DMS153 (cell line): ENCODE data around the gene TUBB2B.
"Not testable (repeated sequence)": the region's sequence is repeated elsewhere in the genome, so short reads cannot be mapped to it uniquely, and the experiment has no call there.

Source experiments
- DNase-seq: peaks from one replicate; lab custom pipeline; 2025; lab: John Stamatoyannopoulos, UW

Gene TUBB2B

DNA sequence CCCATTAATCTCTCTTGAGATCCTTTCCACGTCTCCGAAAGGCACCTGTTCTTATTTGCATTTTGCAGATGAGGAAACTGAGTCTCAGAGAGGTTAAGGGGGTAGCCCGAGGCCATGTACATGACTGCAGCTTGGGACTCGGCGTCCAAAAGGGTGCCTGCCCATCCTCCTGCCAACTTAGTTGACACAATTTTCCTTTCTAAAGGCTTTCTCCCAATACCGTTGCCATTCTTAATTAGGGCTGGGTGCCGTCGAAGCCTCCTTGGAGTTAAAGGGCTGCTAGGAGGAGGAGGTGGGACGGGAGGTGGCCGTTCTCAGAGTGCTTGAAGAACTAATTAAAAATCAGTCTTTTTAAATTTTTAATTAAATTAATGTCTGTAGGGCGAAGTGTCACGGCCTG lies 30.7 kb upstream of the TUBB2B start:
- DNase-seq = no peak

DNA sequence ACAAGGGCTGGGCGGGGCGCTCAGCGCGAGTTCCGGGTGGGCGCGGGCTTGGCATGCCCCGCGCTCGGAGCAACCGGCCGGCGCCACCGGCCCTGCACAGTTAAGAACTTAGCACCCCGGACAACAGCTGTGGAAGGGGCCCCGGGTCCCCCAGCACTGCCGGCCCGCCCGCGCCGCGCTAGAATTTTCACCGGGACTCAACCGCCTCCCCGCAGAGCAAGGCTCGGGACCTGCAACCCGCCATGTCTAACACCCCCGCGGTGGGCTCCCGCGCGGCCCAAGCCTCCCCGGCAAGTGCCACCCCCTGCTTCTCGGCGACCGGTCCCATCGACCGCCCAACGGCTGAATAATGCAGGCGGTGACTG lies 26.1 kb upstream of the TUBB2B start:
- no peak for DNase-seq

DNA sequence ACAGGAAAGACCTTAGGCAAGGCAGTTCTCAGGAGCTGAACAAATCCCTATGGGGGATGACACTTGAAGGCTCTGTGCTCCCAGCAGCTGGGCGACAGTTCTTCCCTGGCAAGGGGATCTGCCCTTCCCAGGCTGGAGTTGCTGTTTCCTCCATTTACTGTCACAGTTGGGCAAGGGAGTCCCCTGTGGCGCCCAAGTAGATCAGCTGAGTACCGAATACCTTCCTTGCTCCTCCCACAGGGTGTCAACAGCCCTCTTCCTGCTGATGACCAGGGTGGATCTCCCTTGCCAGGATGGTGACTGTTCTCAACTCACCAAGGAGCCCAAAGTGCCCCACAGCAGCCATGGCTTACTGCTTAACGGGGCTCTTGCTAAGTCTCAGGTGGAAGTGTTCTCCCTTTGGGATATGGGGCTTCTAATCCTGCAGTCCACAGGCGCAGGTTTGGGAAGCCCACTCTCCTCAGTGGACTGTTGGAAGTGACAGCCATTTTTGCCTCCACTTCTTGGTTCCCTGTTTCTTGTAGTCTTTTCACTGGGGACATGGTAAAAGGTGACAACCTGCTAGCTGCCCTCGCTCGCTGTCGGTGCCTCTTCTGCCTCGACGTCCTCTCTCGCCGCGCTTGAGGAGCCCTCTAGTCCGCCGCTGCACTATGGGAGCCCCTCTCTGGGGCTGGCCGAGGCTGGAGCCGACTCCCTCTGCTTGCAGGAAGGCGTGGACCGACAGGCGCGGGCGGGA lies 25.6 kb upstream of the TUBB2B start:
- no peak for DNase-seq

DNA sequence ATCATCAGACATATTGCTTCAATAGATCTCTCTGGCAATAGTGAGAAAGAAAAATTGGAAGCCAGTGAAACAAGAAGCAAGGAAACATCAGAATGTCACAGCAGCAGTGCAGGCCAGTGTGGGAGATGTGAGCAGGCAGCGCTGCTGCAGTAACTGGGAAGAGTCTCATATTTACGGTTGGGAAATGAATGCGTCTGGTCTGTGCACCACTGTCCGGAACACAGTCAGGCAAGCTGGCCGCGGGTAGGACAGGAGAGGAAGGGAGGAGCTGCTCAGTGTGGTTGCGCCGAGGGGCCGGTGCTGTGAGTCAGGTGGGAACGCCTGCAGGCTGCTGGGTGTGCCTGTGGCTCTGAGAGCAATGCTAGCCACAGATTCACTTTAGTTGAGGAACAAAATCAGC lies 24.9 kb upstream of the TUBB2B start:
- DNase-seq = no peak

DNA sequence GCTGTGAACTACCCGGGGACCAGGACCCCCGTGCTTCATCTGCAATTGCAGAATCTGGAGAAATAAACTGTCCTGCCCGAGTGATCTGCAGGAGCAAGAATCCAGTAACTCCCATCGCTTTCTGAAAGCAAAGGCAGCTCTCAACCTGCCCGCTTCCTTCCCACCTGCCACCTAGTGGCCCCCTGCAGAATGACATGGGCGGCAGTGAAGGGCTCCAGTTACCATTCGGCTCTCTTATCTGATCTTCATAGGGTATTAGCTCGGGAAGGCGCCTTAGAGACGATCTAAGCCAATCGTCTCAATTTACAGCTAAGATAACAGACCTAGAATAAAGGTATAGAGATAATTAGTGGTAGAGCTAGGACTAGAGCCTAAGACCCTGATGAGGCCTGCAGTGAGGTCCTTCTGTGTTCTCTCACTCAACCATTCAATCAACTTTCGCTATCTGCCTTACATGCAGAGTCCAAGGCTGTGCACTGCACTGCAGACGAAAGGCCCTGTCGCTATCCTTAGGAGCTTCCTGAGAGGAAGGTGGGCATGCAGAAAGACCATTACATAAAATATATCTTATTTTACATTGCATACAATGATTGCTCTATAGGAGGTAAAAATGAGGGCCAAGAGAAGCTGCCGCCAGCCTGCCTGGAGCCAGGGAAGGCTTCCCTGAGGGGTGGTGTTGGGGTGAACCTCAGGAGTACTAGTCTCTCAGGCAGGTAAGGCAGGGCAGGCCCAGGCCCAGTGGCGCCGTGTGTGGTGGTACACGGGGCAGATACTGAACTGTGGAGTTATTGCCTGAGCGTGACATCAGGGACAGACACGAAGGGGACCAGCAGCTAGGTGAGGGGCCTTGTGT lies 24.2 kb upstream of the TUBB2B start:
- peak; percentile 65 for DNase-seq

DNA sequence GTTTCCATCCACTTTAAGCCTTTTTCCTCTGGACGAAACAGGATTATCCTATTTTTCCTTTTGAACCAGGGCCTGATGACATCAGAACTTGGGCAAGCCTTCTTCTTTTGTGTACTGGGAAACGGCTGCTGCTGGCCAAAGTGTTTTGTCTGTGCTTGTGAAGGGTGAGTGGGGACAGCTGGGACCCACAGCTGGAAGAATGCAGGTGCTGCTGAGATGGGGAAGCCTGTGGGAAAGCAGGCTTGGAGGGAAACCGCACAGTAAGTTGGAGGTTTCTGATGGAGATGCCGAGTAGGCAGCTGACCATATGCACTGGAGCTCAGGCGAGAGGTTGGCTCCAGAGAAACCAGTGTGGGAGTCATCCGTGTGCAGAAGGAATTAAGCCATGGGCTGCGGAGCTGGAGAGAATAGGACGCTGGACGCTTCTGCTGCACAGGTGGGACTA lies 22.8 kb upstream of the TUBB2B start:
- no peak for DNase-seq

DNA sequence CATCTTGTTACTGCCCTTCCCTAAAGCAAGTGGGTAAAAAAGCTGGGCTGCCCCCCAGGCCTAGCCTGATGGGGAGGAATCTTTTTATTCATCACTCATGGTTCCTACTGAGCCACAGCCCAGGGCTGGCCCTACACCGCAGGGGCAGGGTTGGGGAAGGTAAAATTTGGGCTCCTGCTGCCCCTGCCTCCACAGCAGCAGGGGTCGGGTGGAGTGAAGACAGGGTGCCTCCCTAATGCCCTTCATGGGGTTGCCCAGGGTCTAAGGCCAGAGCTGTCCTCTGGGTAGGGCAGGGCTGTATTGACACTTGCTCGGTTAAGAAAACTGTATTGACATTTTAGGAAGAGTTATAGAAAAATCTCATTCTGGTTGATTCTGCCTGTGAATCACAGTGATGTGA lies 22.4 kb upstream of the TUBB2B start:
- DNase-seq = no peak

DNA sequence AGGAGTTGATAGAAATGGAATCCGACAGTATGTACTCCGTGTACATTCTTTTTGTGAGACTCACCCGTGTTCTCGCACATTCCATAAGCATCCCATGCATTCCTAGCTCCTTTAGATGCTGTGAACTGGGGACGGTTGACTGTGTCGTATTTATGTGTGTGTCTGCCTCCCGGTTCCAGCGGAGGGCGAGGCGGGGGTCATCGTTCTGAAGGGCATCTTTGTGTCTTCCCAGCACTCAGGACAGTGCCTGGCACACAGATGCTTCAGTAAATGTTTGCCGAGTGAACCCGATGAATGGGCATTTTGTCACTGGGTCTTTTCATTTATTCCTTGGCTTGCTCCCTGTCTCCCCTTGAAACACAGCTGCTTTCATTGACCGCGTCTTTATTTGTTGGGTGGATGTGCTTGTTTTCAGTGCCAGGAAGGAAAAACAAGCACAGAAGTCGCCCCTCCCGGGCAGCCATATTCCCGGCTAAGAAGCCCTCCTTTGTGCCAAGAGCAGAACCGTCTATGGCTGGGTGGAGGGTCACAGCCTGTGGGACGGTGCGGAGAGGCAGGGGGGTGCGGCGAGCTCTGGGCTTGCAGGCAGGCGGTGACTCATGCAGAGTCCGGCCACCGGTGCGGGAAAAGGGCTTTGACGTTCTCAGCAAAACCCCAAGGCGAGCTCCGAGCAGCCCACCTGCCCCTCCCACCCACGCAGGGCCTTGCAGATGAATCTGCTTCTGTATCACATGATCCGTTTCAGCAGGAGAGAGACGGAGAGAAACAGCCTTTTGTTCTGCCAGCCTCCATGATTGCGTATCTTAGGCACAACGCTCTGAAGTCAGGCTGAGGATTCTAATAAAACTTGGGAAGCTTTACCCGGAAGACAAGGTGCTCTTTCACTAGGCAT lies 20.0 kb upstream of the TUBB2B start:
- no peak for DNase-seq

DNA sequence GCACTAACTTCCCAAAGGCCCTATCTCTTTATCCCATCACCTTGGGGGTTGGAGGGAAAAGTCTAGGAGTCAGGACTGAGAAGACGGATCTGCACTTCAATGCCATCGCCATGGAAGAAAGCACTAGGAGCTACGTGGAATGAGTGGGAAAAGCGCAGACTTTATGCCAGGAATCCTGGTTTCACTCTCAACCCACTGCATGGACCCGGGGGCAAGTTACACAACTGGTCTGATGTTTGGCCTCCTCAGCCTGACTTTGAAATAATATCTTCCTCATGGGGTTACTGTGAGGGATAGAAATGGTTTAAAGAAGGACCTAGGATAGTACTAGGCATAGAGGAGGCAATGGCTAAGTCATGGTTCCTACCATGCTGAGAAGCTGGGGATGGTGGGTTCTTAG lies 17.8 kb upstream of the TUBB2B start:
- no peak for DNase-seq

DNA sequence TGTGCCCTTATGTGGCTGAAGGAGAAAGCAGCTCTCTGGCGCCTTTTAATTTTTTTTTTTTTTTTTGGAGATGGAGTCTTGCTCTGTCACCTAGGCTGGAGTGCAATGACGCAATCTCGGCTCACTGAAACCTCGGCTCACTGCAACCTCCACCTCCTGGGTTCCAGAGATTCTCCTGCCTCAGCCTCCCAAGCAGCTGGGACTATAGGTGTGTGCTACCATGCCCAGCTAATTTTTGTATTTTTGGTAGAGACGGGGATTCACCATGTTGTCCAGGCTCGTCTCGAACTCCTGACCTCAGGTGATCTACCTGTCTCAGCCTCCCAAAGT lies 17.3 kb upstream of the TUBB2B start:
- DNase-seq = not testable (repeated sequence)

DNA sequence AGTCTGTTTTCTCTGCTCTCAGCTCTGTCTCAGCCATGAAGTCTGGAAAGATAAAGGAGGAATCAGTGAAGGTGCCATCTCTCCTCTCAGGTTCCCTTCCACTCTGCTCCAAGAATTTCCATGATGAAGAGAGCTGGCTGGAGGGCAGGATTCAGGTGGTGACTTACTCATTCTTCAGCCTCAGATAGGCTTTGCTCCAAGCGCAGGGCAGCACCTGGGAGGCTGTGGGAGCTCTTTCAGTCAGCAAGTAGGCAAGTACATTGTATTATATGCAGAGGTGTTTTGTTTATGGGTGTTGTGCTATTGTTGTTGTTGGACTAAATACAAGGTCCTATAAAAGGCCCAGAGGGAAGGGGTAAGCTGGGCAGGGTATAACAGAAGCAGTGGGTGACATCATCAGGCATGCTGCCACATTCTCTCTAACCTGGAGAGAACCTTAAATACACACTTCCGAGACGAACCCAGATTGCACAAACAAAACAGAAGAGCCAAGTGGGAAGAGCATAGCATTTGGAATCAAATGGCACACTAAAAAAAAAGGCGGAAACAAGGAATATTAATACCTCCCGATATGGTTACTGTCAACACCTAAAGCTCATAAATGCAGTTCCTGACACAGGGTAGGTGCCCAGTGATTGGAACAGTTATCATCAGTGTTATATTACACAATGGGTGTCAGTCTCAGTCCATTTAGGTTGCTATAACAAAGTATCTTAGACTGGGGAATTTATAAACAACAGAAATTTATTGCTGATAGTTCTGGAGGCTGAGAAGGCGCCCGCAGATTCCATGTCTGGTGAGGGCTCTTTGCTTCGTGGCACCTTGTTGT lies 16.8 kb upstream of the TUBB2B start:
- no peak for DNase-seq

DNA sequence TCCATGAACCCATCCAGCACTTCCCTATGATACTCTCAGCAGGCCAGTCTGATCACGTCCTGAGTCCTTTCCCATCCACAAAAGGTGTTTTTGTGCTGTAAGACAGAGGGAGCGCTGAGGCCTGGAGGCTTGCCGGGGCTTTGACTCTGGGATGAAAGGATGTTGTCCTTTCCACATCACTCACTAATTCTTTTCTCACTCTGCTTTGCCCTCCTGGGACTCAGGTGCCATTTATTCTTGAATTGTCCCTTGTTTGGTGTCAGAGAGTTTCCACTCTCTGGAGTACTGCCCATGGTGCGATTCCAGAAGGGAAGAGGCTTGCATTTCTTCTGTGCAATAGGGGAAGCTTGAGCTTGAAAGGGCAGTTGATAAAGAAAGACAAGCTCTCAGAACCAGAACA lies 15.3 kb upstream of the TUBB2B start:
- DNase-seq = no peak

DNA sequence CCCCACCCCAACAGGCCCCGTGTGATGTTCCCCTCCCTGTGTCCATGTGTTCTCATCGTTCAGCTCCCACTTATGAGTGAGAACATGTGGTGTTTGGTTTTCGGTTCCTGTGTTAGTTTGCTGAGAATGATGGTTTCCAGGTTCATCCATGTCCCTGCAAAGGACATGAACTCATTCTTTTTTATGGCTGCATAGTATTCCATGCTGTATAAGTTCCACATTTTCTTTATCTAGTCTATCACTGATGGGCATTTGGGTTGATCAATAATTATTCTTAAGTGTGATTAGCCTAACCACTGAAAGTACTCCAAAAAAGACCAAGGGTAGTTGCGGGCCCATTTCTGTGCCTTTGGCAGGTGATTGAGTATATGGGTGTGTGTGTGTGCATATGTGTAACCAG lies 14.3 kb upstream of the TUBB2B start:
- not testable (repeated sequence) for DNase-seq

DNA sequence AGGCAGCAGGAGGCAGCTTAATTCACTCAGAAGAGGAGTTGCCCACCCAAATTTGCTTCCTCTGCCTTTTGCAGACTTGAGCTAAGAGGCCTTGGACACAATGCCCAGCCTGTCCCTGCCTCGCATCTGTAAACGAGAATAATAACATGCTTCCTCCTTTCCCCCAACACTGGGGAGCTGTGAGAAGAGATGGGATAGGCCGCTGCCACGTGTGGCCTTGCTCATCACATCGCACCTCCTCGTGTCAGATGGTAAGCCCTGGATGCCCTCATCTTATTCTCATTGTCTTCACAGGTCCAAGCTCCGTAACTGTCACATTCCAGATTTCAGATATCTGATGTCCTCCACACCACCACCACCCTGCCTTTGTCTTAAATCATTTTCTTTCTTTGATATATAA lies 13.1 kb upstream of the TUBB2B start:
- no peak for DNase-seq

DNA sequence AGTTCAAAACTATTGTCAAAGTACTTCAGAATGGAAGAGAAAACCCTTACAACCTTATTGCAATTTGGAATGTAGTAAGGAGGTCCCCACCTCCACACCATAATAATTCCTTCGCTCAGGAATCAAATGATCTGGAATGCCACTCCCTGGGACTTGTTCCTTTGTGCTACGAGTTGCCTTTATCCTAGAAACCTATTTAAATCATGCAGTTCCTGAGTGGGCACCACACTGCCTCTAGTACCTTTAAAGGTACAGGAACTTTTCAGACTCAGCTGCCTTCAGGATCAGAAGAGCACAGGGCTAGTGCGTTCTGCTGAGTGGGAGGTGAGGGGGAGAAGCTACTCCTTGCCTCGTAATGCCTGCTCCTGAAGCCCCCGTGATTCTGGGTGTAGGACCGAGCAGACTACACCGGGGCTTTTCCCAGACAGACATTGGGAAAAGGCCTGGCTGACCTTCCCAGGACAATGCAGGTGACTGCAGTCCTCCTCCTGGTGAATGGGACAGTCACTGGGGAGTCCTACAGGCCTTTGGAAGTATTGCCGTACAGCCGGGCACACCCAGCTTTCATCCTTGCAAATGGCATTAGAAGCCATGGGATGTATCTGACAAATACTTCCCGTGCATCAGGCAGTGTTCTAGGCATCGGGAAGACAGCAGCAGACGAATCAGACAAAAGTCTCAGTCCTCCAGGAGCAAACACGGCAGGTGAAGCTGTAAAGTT lies 11.8 kb upstream of the TUBB2B start:
- DNase-seq = no peak

DNA sequence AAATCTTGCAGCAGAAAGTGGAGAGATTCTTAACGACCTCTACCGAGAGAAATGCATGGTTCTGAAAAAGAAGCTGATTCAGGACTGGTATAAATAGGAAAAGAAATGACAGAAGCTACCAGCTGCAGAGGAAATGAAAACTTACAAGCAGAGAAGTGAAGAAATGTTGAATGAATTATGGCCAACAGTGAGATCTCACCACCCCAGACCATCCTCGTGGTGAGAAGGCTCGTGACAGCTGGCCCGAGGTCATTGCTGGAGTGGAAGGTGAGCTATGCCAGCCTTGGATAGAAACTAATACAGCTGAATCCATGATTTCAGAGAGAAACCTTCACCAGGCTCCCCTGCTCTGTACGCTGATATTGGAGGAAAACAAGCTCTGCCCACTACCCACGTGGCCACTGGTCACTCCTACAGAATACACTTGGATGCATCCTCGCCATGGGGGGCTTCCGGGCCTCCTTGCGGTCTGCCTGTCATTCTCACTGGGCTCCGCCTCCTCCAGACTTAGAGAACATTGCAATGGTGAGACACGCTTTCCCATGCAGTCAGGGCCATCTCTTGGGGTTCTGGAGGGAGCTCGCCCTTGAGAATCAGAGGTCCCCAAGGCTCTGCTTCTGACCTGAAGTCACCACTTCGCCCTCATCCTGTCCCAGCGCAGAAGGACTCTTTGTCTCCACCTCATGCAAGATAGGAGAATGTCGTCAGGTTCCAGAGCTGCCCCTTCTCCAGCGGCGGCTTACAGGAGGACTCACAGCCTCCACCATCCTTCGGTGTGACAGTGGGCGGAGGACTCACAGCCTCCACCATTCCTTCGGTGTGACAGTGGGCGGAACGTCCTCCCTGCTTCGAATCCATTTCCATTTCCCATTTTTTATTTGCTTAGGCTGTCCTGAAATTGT lies 10.6 kb upstream of the TUBB2B start:
- DNase-seq = no peak

DNA sequence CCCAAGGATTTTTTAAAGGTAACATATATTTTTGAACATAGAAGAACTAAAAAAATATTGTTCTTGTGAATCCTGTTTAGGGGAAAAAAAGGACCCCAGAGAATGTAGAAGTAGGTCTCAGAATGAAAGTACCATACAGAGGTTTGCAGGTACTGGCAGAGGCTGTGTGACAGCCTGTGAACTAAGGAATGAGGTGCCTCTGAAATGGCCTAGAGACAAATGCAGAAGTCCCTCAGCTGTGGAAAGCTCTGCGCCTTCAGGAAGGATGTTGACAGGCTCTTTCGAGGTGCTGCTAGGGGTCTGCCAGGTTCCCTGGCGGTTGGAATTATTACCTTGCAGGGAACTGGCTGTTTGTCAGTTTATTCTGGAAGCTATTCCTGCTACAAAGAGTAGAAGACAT lies 8.6 kb upstream of the TUBB2B start:
- no peak for DNase-seq

DNA sequence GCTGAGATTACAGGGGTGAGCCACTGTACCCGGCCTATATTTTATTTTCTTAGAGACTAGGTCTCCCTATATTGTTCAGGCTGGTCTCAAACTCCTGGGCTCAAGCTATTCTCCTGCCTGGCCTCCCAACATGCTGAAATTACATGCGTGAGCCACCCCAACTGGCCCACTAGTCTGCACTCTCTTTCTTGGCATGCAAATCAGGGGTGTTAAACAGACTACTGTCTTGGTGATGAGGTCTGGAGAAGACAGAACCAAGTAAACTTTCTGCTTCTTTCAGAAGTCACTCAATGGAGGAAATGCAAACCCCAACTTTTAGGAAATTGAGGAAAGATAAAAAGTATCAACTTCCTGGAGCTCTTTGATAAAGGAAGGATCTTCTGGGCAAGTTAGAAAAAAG lies 8.0 kb upstream of the TUBB2B start:
- no peak for DNase-seq

DNA sequence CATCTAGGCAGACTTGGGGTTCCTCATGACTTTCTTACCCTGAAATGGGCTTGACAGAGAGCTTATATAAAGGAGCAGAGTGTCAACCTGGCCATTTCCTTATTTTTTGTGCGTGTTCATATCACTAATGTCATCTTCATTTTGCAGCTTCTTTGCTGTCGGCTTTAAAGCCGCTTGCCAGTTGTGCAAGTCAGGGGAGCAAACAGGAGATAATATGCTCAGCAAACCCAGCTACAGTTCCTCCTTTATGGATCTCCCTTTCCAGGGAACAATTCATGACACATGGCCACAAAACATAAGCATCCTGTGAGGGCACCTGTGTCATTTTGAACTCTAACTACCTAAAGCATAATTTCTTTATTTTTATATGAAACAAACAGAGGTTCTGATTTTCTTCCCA lies 6.5 kb upstream of the TUBB2B start:
- no peak for DNase-seq

DNA sequence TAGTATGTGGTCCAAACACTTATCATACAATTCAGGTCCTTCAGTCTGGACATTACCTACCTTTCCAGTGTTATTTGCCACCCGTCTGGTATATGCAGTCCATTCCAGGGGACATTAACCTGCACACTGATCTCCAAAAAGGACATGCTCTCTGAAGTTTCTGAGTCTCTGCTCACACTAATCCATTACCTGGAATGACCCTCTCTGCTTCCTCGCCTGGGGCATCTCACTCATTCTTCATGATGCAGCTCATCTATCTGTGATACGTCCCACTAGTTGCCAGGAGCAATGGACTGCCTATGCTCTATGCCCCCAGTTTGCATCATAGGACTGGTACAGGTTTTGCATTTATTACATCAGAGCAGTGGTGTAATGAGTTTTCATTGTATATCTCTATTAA lies 5.9 kb upstream of the TUBB2B start:
- no peak for DNase-seq
